GM12873 (cell line): ENCODE measurements around the gene SEH1L.
A peak's percentile ranks its signal among the peaks of the same experiment; 100 is the strongest.

ENCODE experiments used
- CTCF ChIP-seq: IDR thresholded peaks from 2 replicates; pipeline ENCODE4 v1.5.1; 2012; ENCODE audit warnings: low read depth, mild to moderate bottlenecking, moderate library complexity, low read length, control low read depth; ENCODE audit not compliant: insufficient read depth; ENCODE audit errors: missing control alignments

The SEH1L gene

GRCh38 chr18:12929477-12930083 is 18.2 kb upstream of the SEH1L start:
- TF ChIP-seq CTCF = no peak

- TF ChIP-seq CTCF = no peak
Measured at GRCh38 chr18:12930376-12930775, 17.4 kb upstream of the SEH1L start.

GRCh38 chr18:12930908-12931307 is 16.9 kb upstream of the SEH1L start:
- no peak for TF ChIP-seq CTCF

GRCh38 chr18:12933327-12933726 is 14.5 kb upstream of the SEH1L start:
- TF ChIP-seq CTCF = no peak

- peak; percentile 97 for TF ChIP-seq CTCF
Measured at GRCh38 chr18:12934454-12935071, 13.2 kb upstream of the SEH1L start.

- no peak for TF ChIP-seq CTCF
Measured at GRCh38 chr18:12939162-12939561, 8.6 kb upstream of the SEH1L start.

- TF ChIP-seq CTCF = no peak
Measured at GRCh38 chr18:12943215-12943614, 4.6 kb upstream of the SEH1L start.
